PFSK-1 (cell line): Measurements from ENCODE around the gene FUOM.

Experiments
- POLR2AphosphoS5 ChIP-seq: IDR thresholded peaks from 2 replicates; pipeline ENCODE4 v1.6.1; 2012; ENCODE audit warnings: low read depth, mild to moderate bottlenecking, control low read depth, low read length, moderate library complexity
- REST ChIP-seq, 2 experiments: IDR thresholded peaks; 2 replicates each; pipeline versions ENCODE4 v1.6.1 to v1.8.0; 2011 to 2012; ENCODE audit warnings: low read depth in 2 of 2, low read length in 2 of 2, control low read depth in 1 of 2, inconsistent platforms in 1 of 2, mild to moderate bottlenecking in 1 of 2, moderate library complexity in 1 of 2; ENCODE audit not compliant: insufficient read depth in 1 of 2
- SIN3A ChIP-seq: IDR thresholded peaks from 2 replicates; pipeline ENCODE4 v1.6.1; 2012; ENCODE audit warnings: mild to moderate bottlenecking, low read length, moderate library complexity, borderline replicate concordance; ENCODE audit not compliant: insufficient read depth
- TAF1 ChIP-seq: IDR thresholded peaks from 2 replicates; pipeline ENCODE4 v1.6.1; 2012; ENCODE audit warnings: low read length, control low read depth, borderline replicate concordance; ENCODE audit not compliant: insufficient read depth

GRCh38 chr10:133372507-133372906 lies 14.7 kb upstream of the FUOM start:
- TF ChIP-seq TAF1 (no peak), POLR2AphosphoS5 (no peak), SIN3A (no peak), REST (IDR thresholded peaks at IDR 0.05; ENCODE audit: insufficient read depth in 1 of 2, low read depth in 2 of 2, low read length in 2 of 2) (no peak)
